ENCODE measurements around the gene LHFPL2. TPM values are rescaled to one million over a fixed set of nuclear protein-coding genes. Genes with fewer than 3 reads are reported as not detected.
"Not testable (repeated sequence)": the region's sequence is repeated elsewhere in the genome, so short reads cannot be mapped to it uniquely, and the experiment has no call there.

LHFPL2 gene
- total RNA-seq, 2 donors from 2014 or later: 15.5 to 18.7 TPM

GRCh38 chr5:78677777-78678668 is 29.5 kb upstream of the LHFPL2 start:
- no peaks in the 10 kb centered on the region for H3K4me1 ChIP-seq
- intact Hi-C loops (cut with DNase I): no loop called here
- no peaks in the 10 kb centered on the region for H3K27me3 ChIP-seq
- WGBS, 2 donors: 77 to 78% methylated on average over 6 of the region's 6 CpGs
- H3K4me3 ChIP-seq: no peak overlapping the region
- TF ChIP-seq POLR2A (IDR thresholded peaks at IDR 0.05) (no peak), CTCF (IDR thresholded peaks at IDR 0.05) (peak in 1 of 7 experiments; percentile 2)
- H3K9me3 ChIP-seq: no peaks in the 10 kb centered on the region
- ATAC-seq (peak; percentile 50), DNase-seq (peak; percentile 18 to 54 (median 36))
- H3K36me3 ChIP-seq (replicated peaks in 1 of 2; ENCODE audit: insufficient read depth in 1 of 2, low read depth in 2 of 2): no peaks in the 10 kb centered on the region
- no peak overlapping the region for H3K27ac ChIP-seq

- 76 to 79% methylated on average over 6 of the region's 6 CpGs for WGBS, 2 donors
- intact Hi-C loops (cut with DNase I): no loop called here
- ATAC-seq (no peak), DNase-seq (no peak)
- Histone ChIP-seq H3K36me3 (replicated peaks in 1 of 2; ENCODE audit: insufficient read depth in 1 of 2, low read depth in 2 of 2) (no peaks in the 10 kb centered on the region), H3K4me1 (no peaks in the 10 kb centered on the region), H3K9me3 (no peaks in the 10 kb centered on the region), H3K27me3 (no peaks in the 10 kb centered on the region), H3K27ac (no peak overlapping the region), H3K4me3 (no peak overlapping the region)
- TF ChIP-seq POLR2A (IDR thresholded peaks at IDR 0.05) (no peak), CTCF (IDR thresholded peaks at IDR 0.05) (no peak)
Observed at GRCh38 chr5:78675956-78676730, 27.6 kb upstream of the LHFPL2 start.

- H3K36me3 ChIP-seq (replicated peaks in 1 of 2; ENCODE audit: insufficient read depth in 1 of 2, low read depth in 2 of 2); ATAC-seq; intact Hi-C loops (cut with DNase I); H3K9me3 ChIP-seq; H3K27me3 ChIP-seq; H3K27ac ChIP-seq; DNase-seq; H3K4me3 ChIP-seq; H3K4me1 ChIP-seq: not testable (repeated sequence)
Observed at GRCh38 chr5:78673827-78674226, 25.3 kb upstream of the LHFPL2 start.

GRCh38 chr5:78672154-78672553 is 23.6 kb upstream of the LHFPL2 start:
- no peak overlapping the region for H3K27ac ChIP-seq
- 90 to 97% methylated on average over 2 of the region's 2 CpGs for WGBS, 2 donors
- no peak overlapping the region for H3K4me3 ChIP-seq
- intact Hi-C loops (cut with DNase I): no loop called here
- H3K27me3 ChIP-seq: no peaks in the 10 kb centered on the region
- H3K36me3 ChIP-seq (replicated peaks in 1 of 2; ENCODE audit: insufficient read depth in 1 of 2, low read depth in 2 of 2): no peaks in the 10 kb centered on the region
- no peaks in the 10 kb centered on the region for H3K4me1 ChIP-seq
- DNase-seq (no peak), ATAC-seq (no peak)
- TF ChIP-seq POLR2A (IDR thresholded peaks at IDR 0.05): no peak
- no peak for TF ChIP-seq CTCF (IDR thresholded peaks at IDR 0.05)
- H3K9me3 ChIP-seq: no peaks in the 10 kb centered on the region

- 49 to 55% methylated on average over 4 of the region's 4 CpGs for WGBS, 2 donors
- no peaks in the 10 kb centered on the region for H3K27me3 ChIP-seq
- H3K4me1 ChIP-seq: no peaks in the 10 kb centered on the region
- DNase-seq: no peak
- no peak overlapping the region for H3K27ac ChIP-seq
- no peak for TF ChIP-seq POLR2A (IDR thresholded peaks at IDR 0.05)
- no peak for TF ChIP-seq CTCF (IDR thresholded peaks at IDR 0.05)
- no peak overlapping the region for H3K4me3 ChIP-seq
- no peaks in the 10 kb centered on the region for H3K9me3 ChIP-seq
- ATAC-seq: no peak
- H3K36me3 ChIP-seq (replicated peaks in 1 of 2; ENCODE audit: insufficient read depth in 1 of 2, low read depth in 2 of 2): no peaks in the 10 kb centered on the region
- intact Hi-C loops (cut with DNase I): no loop called here
Observed at GRCh38 chr5:78671609-78672008, 23.0 kb upstream of the LHFPL2 start.

Data from body of pancreas (tissue), 4 donors.